WTC11 (cell line): ENCODE data around the gene MARK2.

Source experiments
- ATF1 ChIP-seq: sonication (generic); formaldehyde crosslinking; IDR thresholded peaks from 2 replicates; pipeline ENCODE4 v1.8.1; 2023; ENCODE audit warnings: mild to moderate bottlenecking, moderate library complexity, missing genetic modification reagents
- ETV6 ChIP-seq: sonication (generic); formaldehyde crosslinking; IDR thresholded peaks from 2 replicates; pipeline ENCODE4 v1.8.1; 2022; ENCODE audit warnings: mild to moderate bottlenecking, missing genetic modification reagents
- FOXJ3 ChIP-seq: sonication (generic); formaldehyde crosslinking; IDR thresholded peaks from 2 replicates; pipeline ENCODE4 v1.9.0; 2021; ENCODE audit warnings: missing genetic modification reagents, mild to moderate bottlenecking, borderline replicate concordance
- SP1 ChIP-seq: sonication (generic); formaldehyde crosslinking; conservative IDR thresholded peaks from 2 replicates; pipeline ENCODE4 v1.8.1; 2022; ENCODE audit warnings: missing genetic modification reagents
- TEAD1 ChIP-seq: sonication (generic); formaldehyde crosslinking; IDR thresholded peaks from 2 replicates; pipeline ENCODE4 v1.8.0; 2022; ENCODE audit warnings: mild to moderate bottlenecking, missing genetic modification reagents
- TEAD4 ChIP-seq: sonication (generic); formaldehyde crosslinking; IDR thresholded peaks from 2 replicates; pipeline ENCODE4 v1.8.0; 2022; ENCODE audit warnings: mild to moderate bottlenecking, missing genetic modification reagents
- ZNF263 ChIP-seq: sonication (generic); formaldehyde crosslinking; IDR thresholded peaks from 2 replicates; pipeline ENCODE4 v1.8.1; 2022; ENCODE audit warnings: low read depth, mild to moderate bottlenecking, moderate library complexity, missing genetic modification reagents
- TF ChIP-seq, protein P1 (sequence below): fragments of 200-600 bp; IDR thresholded peaks from 2 replicates; pipeline ENCODE4 v1.8.0; 2022; ENCODE audit warnings: antibody characterized with exemption
- TF ChIP-seq, protein P2 (sequence below): fragments of 250-450 bp; sonication (Bioruptor Pico); IDR thresholded peaks from 2 replicates; pipeline ENCODE4 v2.1.2; 2022; ENCODE audit warnings: mild to moderate bottlenecking, moderate library complexity
- TF ChIP-seq, protein P3 (sequence below): sonication (generic); formaldehyde crosslinking; IDR thresholded peaks from 2 replicates; pipeline ENCODE4 v1.8.1; 2022; ENCODE audit warnings: missing genetic modification reagents, borderline replicate concordance
- TF ChIP-seq, protein P4 (sequence below): sonication (generic); formaldehyde crosslinking; IDR thresholded peaks from 2 replicates; pipeline ENCODE4 v1.8.1; 2023; ENCODE audit warnings: mild to moderate bottlenecking, missing genetic modification reagents, moderate library complexity
- TF ChIP-seq, protein P5 (sequence below): sonication (generic); formaldehyde crosslinking; IDR thresholded peaks from 2 replicates; pipeline ENCODE4 v1.8.0; 2023; ENCODE audit warnings: mild to moderate bottlenecking, missing genetic modification reagents
- TF ChIP-seq, protein P6 (sequence below): sonication (generic); formaldehyde crosslinking; IDR thresholded peaks from 2 replicates; pipeline ENCODE4 v1.8.1; 2023; ENCODE audit warnings: mild to moderate bottlenecking, moderate library complexity, missing genetic modification reagents

DNA sequence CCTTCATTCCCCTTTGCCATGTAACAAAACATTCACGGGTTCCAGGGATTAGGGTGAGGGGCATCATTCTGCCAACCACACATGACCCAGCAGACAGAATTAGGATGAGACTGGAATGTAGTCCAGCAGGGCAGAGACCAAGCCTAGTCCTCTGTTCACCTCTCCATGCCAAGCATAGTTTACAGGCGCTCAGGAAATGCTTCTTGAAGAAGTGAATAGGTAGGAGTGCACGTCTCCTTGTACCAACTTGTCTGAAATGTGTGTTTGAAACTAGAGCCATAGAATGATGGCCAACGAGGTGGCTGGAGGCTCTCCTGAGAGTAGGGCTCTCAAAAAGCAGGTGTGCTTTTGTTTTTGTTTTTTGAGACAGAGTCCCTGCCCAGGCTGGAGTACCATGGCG, 17.5 kb upstream of the MARK2 start:
- no peak for TF ChIP-seq TEAD4 (CRISPR knock-in tag)
- TF ChIP-seq, protein P1, sequence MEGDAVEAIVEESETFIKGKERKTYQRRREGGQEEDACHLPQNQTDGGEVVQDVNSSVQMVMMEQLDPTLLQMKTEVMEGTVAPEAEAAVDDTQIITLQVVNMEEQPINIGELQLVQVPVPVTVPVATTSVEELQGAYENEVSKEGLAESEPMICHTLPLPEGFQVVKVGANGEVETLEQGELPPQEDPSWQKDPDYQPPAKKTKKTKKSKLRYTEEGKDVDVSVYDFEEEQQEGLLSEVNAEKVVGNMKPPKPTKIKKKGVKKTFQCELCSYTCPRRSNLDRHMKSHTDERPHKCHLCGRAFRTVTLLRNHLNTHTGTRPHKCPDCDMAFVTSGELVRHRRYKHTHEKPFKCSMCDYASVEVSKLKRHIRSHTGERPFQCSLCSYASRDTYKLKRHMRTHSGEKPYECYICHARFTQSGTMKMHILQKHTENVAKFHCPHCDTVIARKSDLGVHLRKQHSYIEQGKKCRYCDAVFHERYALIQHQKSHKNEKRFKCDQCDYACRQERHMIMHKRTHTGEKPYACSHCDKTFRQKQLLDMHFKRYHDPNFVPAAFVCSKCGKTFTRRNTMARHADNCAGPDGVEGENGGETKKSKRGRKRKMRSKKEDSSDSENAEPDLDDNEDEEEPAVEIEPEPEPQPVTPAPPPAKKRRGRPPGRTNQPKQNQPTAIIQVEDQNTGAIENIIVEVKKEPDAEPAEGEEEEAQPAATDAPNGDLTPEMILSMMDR, result no peak
- TF ChIP-seq ATF1 (CRISPR knock-in tag), result no peak
- TF ChIP-seq, protein P2, sequence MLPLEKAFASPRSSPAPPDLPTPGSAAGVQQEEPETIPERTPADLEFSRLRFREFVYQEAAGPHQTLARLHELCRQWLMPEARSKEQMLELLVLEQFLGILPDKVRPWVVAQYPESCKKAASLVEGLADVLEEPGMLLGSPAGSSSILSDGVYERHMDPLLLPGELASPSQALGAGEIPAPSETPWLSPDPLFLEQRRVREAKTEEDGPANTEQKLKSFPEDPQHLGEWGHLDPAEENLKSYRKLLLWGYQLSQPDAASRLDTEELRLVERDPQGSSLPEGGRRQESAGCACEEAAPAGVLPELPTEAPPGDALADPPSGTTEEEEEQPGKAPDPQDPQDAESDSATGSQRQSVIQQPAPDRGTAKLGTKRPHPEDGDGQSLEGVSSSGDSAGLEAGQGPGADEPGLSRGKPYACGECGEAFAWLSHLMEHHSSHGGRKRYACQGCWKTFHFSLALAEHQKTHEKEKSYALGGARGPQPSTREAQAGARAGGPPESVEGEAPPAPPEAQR (CRISPR knock-in tag), result no peak
- no peak for TF ChIP-seq FOXJ3 (CRISPR knock-in tag)
- TF ChIP-seq, protein P3, sequence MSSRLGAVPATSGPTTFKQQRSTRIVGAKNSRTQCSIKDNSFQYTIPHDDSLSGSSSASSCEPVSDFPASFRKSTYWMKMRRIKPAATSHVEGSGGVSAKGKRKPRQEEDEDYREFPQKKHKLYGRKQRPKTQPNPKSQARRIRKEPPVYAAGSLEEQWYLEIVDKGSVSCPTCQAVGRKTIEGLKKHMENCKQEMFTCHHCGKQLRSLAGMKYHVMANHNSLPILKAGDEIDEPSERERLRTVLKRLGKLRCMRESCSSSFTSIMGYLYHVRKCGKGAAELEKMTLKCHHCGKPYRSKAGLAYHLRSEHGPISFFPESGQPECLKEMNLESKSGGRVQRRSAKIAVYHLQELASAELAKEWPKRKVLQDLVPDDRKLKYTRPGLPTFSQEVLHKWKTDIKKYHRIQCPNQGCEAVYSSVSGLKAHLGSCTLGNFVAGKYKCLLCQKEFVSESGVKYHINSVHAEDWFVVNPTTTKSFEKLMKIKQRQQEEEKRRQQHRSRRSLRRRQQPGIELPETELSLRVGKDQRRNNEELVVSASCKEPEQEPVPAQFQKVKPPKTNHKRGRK (CRISPR knock-in tag), result no peak
- TF ChIP-seq ETV6 (CRISPR knock-in tag), result no peak
- TF ChIP-seq TEAD1 (CRISPR knock-in tag), result no peak
- TF ChIP-seq ZNF263 (CRISPR knock-in tag), result no peak
- TF ChIP-seq, protein P4, sequence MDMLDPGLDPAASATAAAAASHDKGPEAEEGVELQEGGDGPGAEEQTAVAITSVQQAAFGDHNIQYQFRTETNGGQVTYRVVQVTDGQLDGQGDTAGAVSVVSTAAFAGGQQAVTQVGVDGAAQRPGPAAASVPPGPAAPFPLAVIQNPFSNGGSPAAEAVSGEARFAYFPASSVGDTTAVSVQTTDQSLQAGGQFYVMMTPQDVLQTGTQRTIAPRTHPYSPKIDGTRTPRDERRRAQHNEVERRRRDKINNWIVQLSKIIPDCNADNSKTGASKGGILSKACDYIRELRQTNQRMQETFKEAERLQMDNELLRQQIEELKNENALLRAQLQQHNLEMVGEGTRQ (CRISPR knock-in tag), result no peak
- TF ChIP-seq SP1 (CRISPR knock-in tag), result no peak
- TF ChIP-seq, protein P5, sequence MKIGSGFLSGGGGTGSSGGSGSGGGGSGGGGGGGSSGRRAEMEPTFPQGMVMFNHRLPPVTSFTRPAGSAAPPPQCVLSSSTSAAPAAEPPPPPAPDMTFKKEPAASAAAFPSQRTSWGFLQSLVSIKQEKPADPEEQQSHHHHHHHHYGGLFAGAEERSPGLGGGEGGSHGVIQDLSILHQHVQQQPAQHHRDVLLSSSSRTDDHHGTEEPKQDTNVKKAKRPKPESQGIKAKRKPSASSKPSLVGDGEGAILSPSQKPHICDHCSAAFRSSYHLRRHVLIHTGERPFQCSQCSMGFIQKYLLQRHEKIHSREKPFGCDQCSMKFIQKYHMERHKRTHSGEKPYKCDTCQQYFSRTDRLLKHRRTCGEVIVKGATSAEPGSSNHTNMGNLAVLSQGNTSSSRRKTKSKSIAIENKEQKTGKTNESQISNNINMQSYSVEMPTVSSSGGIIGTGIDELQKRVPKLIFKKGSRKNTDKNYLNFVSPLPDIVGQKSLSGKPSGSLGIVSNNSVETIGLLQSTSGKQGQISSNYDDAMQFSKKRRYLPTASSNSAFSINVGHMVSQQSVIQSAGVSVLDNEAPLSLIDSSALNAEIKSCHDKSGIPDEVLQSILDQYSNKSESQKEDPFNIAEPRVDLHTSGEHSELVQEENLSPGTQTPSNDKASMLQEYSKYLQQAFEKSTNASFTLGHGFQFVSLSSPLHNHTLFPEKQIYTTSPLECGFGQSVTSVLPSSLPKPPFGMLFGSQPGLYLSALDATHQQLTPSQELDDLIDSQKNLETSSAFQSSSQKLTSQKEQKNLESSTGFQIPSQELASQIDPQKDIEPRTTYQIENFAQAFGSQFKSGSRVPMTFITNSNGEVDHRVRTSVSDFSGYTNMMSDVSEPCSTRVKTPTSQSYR (CRISPR knock-in tag), result no peak
- TF ChIP-seq, protein P6, sequence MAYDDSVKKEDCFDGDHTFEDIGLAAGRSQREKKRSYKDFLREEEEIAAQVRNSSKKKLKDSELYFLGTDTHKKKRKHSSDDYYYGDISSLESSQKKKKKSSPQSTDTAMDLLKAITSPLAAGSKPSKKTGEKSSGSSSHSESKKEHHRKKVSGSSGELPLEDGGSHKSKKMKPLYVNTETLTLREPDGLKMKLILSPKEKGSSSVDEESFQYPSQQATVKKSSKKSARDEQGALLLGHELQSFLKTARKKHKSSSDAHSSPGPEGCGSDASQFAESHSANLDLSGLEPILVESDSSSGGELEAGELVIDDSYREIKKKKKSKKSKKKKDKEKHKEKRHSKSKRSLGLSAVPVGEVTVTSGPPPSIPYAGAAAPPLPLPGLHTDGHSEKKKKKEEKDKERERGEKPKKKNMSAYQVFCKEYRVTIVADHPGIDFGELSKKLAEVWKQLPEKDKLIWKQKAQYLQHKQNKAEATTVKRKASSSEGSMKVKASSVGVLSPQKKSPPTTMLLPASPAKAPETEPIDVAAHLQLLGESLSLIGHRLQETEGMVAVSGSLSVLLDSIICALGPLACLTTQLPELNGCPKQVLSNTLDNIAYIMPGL (CRISPR knock-in tag), result no peak
